ENCODE measurements around the gene CAMK4. TPM values are rescaled to one million over a fixed set of nuclear protein-coding genes. Genes with fewer than 3 reads are reported as not detected.

Gene CAMK4
- total RNA-seq, 4 donors from 2014 or later, result 0.16 to 5.0 (median 4.4) TPM

DNA sequence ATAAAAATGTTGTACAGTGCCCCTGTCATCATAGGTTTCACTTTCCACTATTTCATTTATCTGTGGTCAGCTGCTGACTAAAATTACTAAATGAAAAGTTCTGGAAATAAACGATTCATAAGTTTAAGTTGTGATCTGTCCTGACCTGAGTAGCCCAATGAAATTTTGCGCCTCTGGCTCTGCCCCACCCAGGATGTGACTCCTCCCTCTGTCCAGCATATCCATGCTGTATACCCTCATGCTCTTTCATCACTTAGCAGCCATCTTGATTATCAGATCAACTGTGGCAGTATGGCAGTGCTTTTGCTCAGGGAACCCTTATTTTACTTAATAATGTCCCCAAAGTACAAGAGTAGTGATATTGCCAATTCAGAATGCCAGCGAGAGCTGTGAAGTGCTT is 190.9 kb downstream of the CAMK4 start:
- H3K4me1 ChIP-seq, result no peaks in the 10 kb centered on the region
- TF ChIP-seq POLR2AphosphoS5 (IDR thresholded peaks at IDR 0.05) (no peak), EP300 (IDR thresholded peaks at IDR 0.05) (no peak), POLR2A (IDR thresholded peaks at IDR 0.05) (no peak)
- TF ChIP-seq, protein P1, sequence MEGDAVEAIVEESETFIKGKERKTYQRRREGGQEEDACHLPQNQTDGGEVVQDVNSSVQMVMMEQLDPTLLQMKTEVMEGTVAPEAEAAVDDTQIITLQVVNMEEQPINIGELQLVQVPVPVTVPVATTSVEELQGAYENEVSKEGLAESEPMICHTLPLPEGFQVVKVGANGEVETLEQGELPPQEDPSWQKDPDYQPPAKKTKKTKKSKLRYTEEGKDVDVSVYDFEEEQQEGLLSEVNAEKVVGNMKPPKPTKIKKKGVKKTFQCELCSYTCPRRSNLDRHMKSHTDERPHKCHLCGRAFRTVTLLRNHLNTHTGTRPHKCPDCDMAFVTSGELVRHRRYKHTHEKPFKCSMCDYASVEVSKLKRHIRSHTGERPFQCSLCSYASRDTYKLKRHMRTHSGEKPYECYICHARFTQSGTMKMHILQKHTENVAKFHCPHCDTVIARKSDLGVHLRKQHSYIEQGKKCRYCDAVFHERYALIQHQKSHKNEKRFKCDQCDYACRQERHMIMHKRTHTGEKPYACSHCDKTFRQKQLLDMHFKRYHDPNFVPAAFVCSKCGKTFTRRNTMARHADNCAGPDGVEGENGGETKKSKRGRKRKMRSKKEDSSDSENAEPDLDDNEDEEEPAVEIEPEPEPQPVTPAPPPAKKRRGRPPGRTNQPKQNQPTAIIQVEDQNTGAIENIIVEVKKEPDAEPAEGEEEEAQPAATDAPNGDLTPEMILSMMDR (IDR thresholded peaks at IDR 0.05), result no peak
- H3K36me3 ChIP-seq, result no peaks in the 10 kb centered on the region
- no peaks in the 10 kb centered on the region for H3K9me3 ChIP-seq
- 88 to 95% methylated on average over 2 to 3 of the region's 3 CpGs for WGBS, 2 donors (ENCODE audit: low coverage in 1 of 2)
- H3K4me3 ChIP-seq, result no peak overlapping the region
- no peaks in the 10 kb centered on the region for H3K27me3 ChIP-seq
- ATAC-seq, result no peak
- H3K27ac ChIP-seq, result no peak overlapping the region

DNA sequence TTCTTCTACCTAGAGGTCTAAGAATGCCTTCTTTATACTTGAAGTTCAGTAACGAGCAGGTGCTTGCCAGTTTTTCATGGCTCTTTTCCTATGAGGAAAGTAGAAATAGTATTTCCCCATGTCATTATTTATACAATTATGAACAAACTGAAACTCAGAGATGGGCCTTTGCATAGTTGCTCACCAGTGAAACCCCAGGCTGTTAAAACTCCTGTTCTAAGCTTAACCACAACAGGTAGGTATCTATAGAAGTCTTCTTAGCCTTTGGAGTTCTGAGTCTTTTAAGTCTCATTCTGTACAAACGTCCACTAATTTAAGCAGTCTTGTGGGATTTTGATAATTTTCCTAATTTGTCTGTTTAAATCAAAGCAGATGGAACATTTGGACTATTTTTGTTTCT is 198.1 kb downstream of the CAMK4 start:
- no peak overlapping the region for H3K4me3 ChIP-seq
- no peaks in the 10 kb centered on the region for H3K27me3 ChIP-seq
- WGBS, 2 donors (ENCODE audit: low coverage in 1 of 2), result 27 to 58% methylated on average over 2 of the region's 2 CpGs
- no peak overlapping the region for H3K27ac ChIP-seq
- H3K4me1 ChIP-seq, result no peaks in the 10 kb centered on the region
- ATAC-seq, result no peak
- H3K36me3 ChIP-seq, result no peaks in the 10 kb centered on the region
- H3K9me3 ChIP-seq, result no peaks in the 10 kb centered on the region
- no peak for TF ChIP-seq POLR2AphosphoS5 (IDR thresholded peaks at IDR 0.05)
- no peak for TF ChIP-seq EP300 (IDR thresholded peaks at IDR 0.05)
- no peak for TF ChIP-seq POLR2A (IDR thresholded peaks at IDR 0.05)
- TF ChIP-seq, protein P1 (IDR thresholded peaks at IDR 0.05), result no peak

DNA sequence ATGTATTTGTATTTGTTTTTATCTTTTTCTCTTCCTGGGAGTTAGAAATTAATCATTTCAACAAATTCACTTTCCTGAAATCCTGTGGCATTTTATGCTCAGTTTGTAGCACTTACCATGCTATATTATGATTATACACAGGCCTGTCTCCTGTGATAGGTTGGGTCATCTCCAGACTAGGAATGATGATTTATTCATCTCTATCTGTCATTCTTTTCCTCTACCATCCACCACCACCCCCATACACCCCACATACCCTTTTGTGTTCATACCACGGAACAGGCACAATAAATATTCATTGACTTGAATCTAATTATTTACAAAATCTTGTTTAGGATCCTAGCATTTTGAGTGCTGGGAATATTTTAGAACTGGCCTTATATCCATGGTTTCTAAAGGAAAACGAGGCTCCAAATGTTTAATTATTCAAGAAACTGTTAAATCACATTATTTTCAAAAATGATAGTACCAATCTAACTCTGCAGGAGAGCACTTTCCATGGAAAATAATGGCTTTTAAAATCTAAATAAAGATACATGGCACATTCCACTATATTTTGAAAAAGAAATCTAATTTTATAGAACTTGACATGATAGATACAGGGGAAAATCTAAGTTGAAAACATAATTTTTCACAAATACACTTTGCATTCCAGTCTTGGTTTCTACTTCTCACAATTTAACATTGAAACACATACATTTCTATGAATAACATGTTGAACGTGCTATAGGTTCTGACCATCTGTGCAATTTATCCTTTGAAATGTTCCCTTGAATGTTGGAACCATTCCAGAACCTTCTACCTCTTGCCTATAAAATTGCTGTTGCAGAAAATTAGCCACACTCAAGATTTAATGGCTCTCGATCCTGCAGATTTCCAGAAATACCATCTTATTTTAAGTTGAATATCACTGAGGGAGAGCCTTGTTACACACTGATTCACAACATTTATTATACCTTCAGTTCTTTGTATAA is 198.8 kb downstream of the CAMK4 start:
- Histone ChIP-seq H3K9me3 (no peaks in the 10 kb centered on the region), H3K4me3 (no peak overlapping the region), H3K36me3 (no peaks in the 10 kb centered on the region), H3K27ac (no peak overlapping the region), H3K27me3 (no peaks in the 10 kb centered on the region), H3K4me1 (no peaks in the 10 kb centered on the region)
- 73 to 77% methylated on average over 4 of the region's 4 CpGs for WGBS, 2 donors (ENCODE audit: low coverage in 1 of 2)
- no peak for ATAC-seq
- TF ChIP-seq POLR2AphosphoS5 (IDR thresholded peaks at IDR 0.05) (no peak), EP300 (IDR thresholded peaks at IDR 0.05) (no peak), POLR2A (IDR thresholded peaks at IDR 0.05) (no peak)
- TF ChIP-seq, protein P1 (IDR thresholded peaks at IDR 0.05), result no peak

DNA sequence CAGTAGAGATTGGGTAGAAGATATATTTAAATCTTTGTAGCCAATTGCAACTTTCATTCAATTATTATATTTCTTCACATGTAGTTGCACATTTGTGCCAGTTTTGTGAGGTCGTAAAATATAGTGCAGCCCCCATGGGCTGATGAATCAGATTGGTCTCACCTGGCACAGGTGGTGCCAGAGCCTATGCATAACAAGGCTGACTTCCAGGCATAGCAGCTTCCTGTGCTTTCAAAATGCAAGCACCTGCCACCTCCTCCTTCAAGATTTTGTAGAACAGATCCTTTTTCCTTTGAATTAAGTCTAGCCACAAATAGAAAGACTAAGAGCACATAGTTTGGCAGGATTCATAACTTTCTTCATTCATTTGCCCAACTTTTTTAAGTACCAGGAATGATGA is 201.0 kb downstream of the CAMK4 start:
- TF ChIP-seq POLR2AphosphoS5 (IDR thresholded peaks at IDR 0.05), result no peak
- TF ChIP-seq POLR2A (IDR thresholded peaks at IDR 0.05), result no peak
- TF ChIP-seq, protein P1 (IDR thresholded peaks at IDR 0.05), result no peak
- no peak for TF ChIP-seq EP300 (IDR thresholded peaks at IDR 0.05)
- no peak overlapping the region for H3K4me3 ChIP-seq
- H3K27ac ChIP-seq, result no peak overlapping the region
- no peaks in the 10 kb centered on the region for H3K9me3 ChIP-seq
- no peaks in the 10 kb centered on the region for H3K4me1 ChIP-seq
- WGBS, 2 donors (ENCODE audit: low coverage in 1 of 2), result 80 to 100% methylated on average over 1 of the region's 1 CpG
- no peaks in the 10 kb centered on the region for H3K27me3 ChIP-seq
- no peak for ATAC-seq
- H3K36me3 ChIP-seq, result no peaks in the 10 kb centered on the region

DNA sequence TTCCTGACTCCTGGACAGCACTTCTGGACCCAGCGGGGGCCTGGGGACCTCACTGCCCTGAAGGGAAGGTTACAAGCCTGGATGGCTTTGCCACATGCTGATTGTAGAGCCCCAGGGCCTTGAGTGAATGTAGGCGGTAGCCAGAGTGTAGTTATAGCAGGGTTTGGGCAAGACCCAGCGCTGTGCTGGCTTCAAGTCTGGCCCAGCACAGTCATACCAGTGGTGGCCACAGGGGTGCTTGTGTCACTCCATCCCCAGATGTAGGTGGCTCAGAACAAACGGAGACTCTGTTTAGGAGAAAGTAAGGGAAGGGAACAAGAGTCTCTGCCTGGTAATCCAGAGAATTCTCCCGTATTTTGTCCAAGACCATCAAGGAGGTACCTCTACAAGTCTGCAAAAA is 203.6 kb downstream of the CAMK4 start:
- no peaks in the 10 kb centered on the region for H3K4me1 ChIP-seq
- 77 to 100% methylated on average over 2 to 4 of the region's 5 CpGs for WGBS, 2 donors (ENCODE audit: low coverage in 1 of 2)
- no peak overlapping the region for H3K27ac ChIP-seq
- no peak overlapping the region for H3K4me3 ChIP-seq
- H3K9me3 ChIP-seq, result no peaks in the 10 kb centered on the region
- no peaks in the 10 kb centered on the region for H3K36me3 ChIP-seq
- ATAC-seq, result no peak
- TF ChIP-seq EP300 (IDR thresholded peaks at IDR 0.05), result no peak
- no peak for TF ChIP-seq POLR2A (IDR thresholded peaks at IDR 0.05)
- no peak for TF ChIP-seq POLR2AphosphoS5 (IDR thresholded peaks at IDR 0.05)
- TF ChIP-seq, protein P1 (IDR thresholded peaks at IDR 0.05), result no peak
- H3K27me3 ChIP-seq, result no peaks in the 10 kb centered on the region

Data from gastroesophageal sphincter (tissue), 4 donors.